ENCODE results near the gene KIF21A. TPM values are rescaled to one million over a fixed set of nuclear protein-coding genes. Genes with fewer than 3 reads are reported as not detected.
A peak's percentile ranks its signal among the peaks of the same experiment; 100 is the strongest.

Gene KIF21A
- total and polyA plus RNA-seq, 4 donors, result 5.2 to 36.5 (median 13.3) TPM

GRCh38 chr12:39392154-39392925 is 50.6 kb downstream of the KIF21A start:
- no peaks in the 10 kb centered on the region for H3K27me3 ChIP-seq (ENCODE audit: control insufficient read depth in 3 of 3, insufficient read depth in 3 of 3, low read length in 2 of 3)
- H3K9me3 ChIP-seq (ENCODE audit: control insufficient read depth in 4 of 4, insufficient read depth in 3 of 4, low read length in 3 of 4), result no peaks in the 10 kb centered on the region
- DNase-seq (peak in 2 of 3 donors; percentile 21 to 29), ATAC-seq (ENCODE audit: insufficient read depth, low FRiP score) (no peak)
- no peak overlapping the region for H3K9ac ChIP-seq (ENCODE audit: insufficient read depth in 1 of 2, low read length in 2 of 2)
- TF ChIP-seq, protein P1, sequence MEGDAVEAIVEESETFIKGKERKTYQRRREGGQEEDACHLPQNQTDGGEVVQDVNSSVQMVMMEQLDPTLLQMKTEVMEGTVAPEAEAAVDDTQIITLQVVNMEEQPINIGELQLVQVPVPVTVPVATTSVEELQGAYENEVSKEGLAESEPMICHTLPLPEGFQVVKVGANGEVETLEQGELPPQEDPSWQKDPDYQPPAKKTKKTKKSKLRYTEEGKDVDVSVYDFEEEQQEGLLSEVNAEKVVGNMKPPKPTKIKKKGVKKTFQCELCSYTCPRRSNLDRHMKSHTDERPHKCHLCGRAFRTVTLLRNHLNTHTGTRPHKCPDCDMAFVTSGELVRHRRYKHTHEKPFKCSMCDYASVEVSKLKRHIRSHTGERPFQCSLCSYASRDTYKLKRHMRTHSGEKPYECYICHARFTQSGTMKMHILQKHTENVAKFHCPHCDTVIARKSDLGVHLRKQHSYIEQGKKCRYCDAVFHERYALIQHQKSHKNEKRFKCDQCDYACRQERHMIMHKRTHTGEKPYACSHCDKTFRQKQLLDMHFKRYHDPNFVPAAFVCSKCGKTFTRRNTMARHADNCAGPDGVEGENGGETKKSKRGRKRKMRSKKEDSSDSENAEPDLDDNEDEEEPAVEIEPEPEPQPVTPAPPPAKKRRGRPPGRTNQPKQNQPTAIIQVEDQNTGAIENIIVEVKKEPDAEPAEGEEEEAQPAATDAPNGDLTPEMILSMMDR (IDR thresholded peaks at IDR 0.05; ENCODE audit: control extremely low read depth, extremely low read depth), result no peak
- H3K36me3 ChIP-seq (ENCODE audit: control insufficient read depth in 4 of 4, insufficient read depth in 4 of 4, low read length in 4 of 4), result no peaks in the 10 kb centered on the region
- H3K4me3 ChIP-seq, result no peak overlapping the region
- 76 to 83% methylated on average over 1 of the region's 1 CpG for WGBS, 2 donors
- no peak overlapping the region for H3K27ac ChIP-seq (ENCODE audit: low read depth in 1 of 2, low read length in 1 of 2)
- H3K4me1 ChIP-seq (ENCODE audit: control insufficient read depth in 5 of 5, insufficient read depth in 5 of 5, low read length in 5 of 5), result peaks cover 0 to 18% (median 1%) of the 10 kb centered on the region in 5 donors

- no peak overlapping the region for H3K27ac ChIP-seq (ENCODE audit: low read depth in 1 of 2, low read length in 1 of 2)
- ATAC-seq (ENCODE audit: insufficient read depth, low FRiP score) (no peak), DNase-seq (peak in 1 of 3 donors; percentile 12)
- H3K9me3 ChIP-seq (ENCODE audit: control insufficient read depth in 4 of 4, insufficient read depth in 3 of 4, low read length in 3 of 4), result no peaks in the 10 kb centered on the region
- TF ChIP-seq, protein P1 (IDR thresholded peaks at IDR 0.05; ENCODE audit: control extremely low read depth, extremely low read depth), result no peak
- H3K36me3 ChIP-seq (ENCODE audit: control insufficient read depth in 4 of 4, insufficient read depth in 4 of 4, low read length in 4 of 4), result no peaks in the 10 kb centered on the region
- H3K27me3 ChIP-seq (ENCODE audit: control insufficient read depth in 3 of 3, insufficient read depth in 3 of 3, low read length in 2 of 3), result no peaks in the 10 kb centered on the region
- H3K9ac ChIP-seq (ENCODE audit: insufficient read depth in 1 of 2, low read length in 2 of 2), result no peak overlapping the region
- no peak overlapping the region for H3K4me3 ChIP-seq
- H3K4me1 ChIP-seq (ENCODE audit: control insufficient read depth in 5 of 5, insufficient read depth in 5 of 5, low read length in 5 of 5), result peaks cover 0 to 25% (median 1%) of the 10 kb centered on the region in 5 donors
Observed at GRCh38 chr12:39390752-39391151, 52.2 kb downstream of the KIF21A start.

GRCh38 chr12:39389399-39390150 is 53.3 kb downstream of the KIF21A start:
- H3K27ac ChIP-seq (ENCODE audit: low read depth in 1 of 2, low read length in 1 of 2), result no peak overlapping the region
- H3K4me1 ChIP-seq (ENCODE audit: control insufficient read depth in 5 of 5, insufficient read depth in 5 of 5, low read length in 5 of 5), result peaks cover 0 to 31% (median 1%) of the 10 kb centered on the region in 5 donors
- TF ChIP-seq, protein P1 (IDR thresholded peaks at IDR 0.05; ENCODE audit: control extremely low read depth, extremely low read depth), result no peak
- no peak overlapping the region for H3K4me3 ChIP-seq
- ATAC-seq (ENCODE audit: insufficient read depth, low FRiP score) (no peak), DNase-seq (no peak)
- WGBS, 2 donors, result 88 to 98% methylated on average over 2 of the region's 2 CpGs
- no peaks in the 10 kb centered on the region for H3K9me3 ChIP-seq (ENCODE audit: control insufficient read depth in 4 of 4, insufficient read depth in 3 of 4, low read length in 3 of 4)
- H3K36me3 ChIP-seq (ENCODE audit: control insufficient read depth in 4 of 4, insufficient read depth in 4 of 4, low read length in 4 of 4), result no peaks in the 10 kb centered on the region
- no peaks in the 10 kb centered on the region for H3K27me3 ChIP-seq (ENCODE audit: control insufficient read depth in 3 of 3, insufficient read depth in 3 of 3, low read length in 2 of 3)
- H3K9ac ChIP-seq (ENCODE audit: insufficient read depth in 1 of 2, low read length in 2 of 2), result no peak overlapping the region

Data from lung (tissue), 12 donors.